HG03565 (cell line): ENCODE measurements around the gene SNAI1.

Experiments
- ATAC-seq: cut with Tn5 transposase; IDR thresholded peaks from one replicate; pipeline ENCODE4 v1.9.1; 2021; ENCODE audit warnings: mild to moderate bottlenecking, moderate library complexity; ENCODE audit not compliant: unreplicated experiment

Gene SNAI1

GRCh38 chr20:50032955-50033666 lies 50.3 kb downstream of the SNAI1 start:
- ATAC-seq = no peak

- no peak for ATAC-seq
Observed at GRCh38 chr20:50034567-50035180, 51.9 kb downstream of the SNAI1 start.

GRCh38 chr20:50036703-50037102 lies 53.9 kb downstream of the SNAI1 start:
- ATAC-seq = no peak

GRCh38 chr20:50037123-50037522 lies 54.3 kb downstream of the SNAI1 start:
- ATAC-seq = no peak

- ATAC-seq = no peak
Observed at GRCh38 chr20:50037575-50037974, 54.8 kb downstream of the SNAI1 start.

GRCh38 chr20:50038169-50038568 lies 55.4 kb downstream of the SNAI1 start:
- no peak for ATAC-seq
